ENCODE data around the gene NDUFA7. TPM values are rescaled to one million over a fixed set of nuclear protein-coding genes. Genes with fewer than 3 reads are reported as not detected.

The NDUFA7 gene
- total RNA-seq (2021) (76.4 to 101 TPM (median 91.9 TPM) in 3 replicates), Bru-seq, nascent RNA (percentile 66 among the genes with signal in this experiment)
- long read RNA-seq, experiment 1, transcript NDUFA7-201 (4 exons, 601 nt), result major isoform, 108 of 123 reads
- long read RNA-seq, experiment 1, partial matches to known transcripts, result 11 of 123 reads
- long read RNA-seq, experiment 1, other reads (novel, unspliced or antisense), result 2 of 123 reads
- long read RNA-seq, experiment 2, transcript NDUFA7-201 (4 exons, 601 nt), result major isoform, 156 of 163 reads
- long read RNA-seq, experiment 2, partial matches to known transcripts, result 4 of 163 reads
- long read RNA-seq, experiment 2, other reads (novel, unspliced or antisense), result 0 of 163 reads
- long read RNA-seq, experiment 3, result 0 reads

GRCh38 chr19:8321067-8321985 lies at the start of gene NDUFA7, which contains the start of gene RPS28:
NDUFA7 (minus strand) TSS chr19:8321375; CDS start chr19:8321358, 17 bp downstream.
RPS28 (plus strand) TSS chr19:8321496; CDS start chr19:8321531, 35 bp downstream.
- Mint-ChIP-seq H3K4me1 (peaks cover 36% of the 10 kb centered on the region), H3K27me3 (ENCODE audit: low read depth) (no peaks in the 10 kb centered on the region; the same call in 1 of the 2 replicates), H3K36me3 (peaks cover 20% of the 10 kb centered on the region), H3K4me3 (peak within 1 kb of the TSS; percentile 97), H3K27ac (peak within 1 kb of the TSS; percentile 98), H3K9me3 (no peaks in the 10 kb centered on the region)
- ChIA-PET CTCF (interaction anchor here (0.8 kb wide), 1 partner anchor 14 kb away, joined by 3 read pairs; no protein-coding TSS in a partner anchor), POLR2A (interaction anchor here (0.6 to 1.2 kb wide), 4 partner anchors 9 to 143 kb away, joined by 3 to 4 read pairs (median 3); no protein-coding TSS in a partner anchor)
- DNase-seq (ENCODE audit: low spot score), result peak; percentile 98
- ATAC-seq, result peak; percentile 65
- TF ChIP-seq RELA (CRISPR knock-in tag; IDR thresholded peaks at IDR 0.05; ENCODE audit: borderline replicate concordance) (no peak), NFYB (CRISPR knock-in tag; conservative IDR thresholded peaks at IDR 0.05; ENCODE audit: low read depth) (0 out of 2 replicates have a peak, but pooled peaks have one; percentile 32), ZNF425 (CRISPR knock-in tag; conservative IDR thresholded peaks at IDR 0.05) (no peak), ZNF671 (CRISPR knock-in tag; IDR thresholded peaks at IDR 0.05) (no peak), TP53 (CRISPR knock-in tag; IDR thresholded peaks at IDR 0.05) (no peak), MAX (CRISPR knock-in tag; IDR thresholded peaks at IDR 0.05) (peak; percentile 86), ZBTB43 (CRISPR knock-in tag; IDR thresholded peaks at IDR 0.05) (peak; percentile 75; the same call in 1 of the 2 replicates), ZMAT4 (CRISPR knock-in tag; IDR thresholded peaks at IDR 0.05) (no peak), USF2 (CRISPR knock-in tag; IDR thresholded peaks at IDR 0.05) (peak; percentile 96), HMGA2 (CRISPR knock-in tag; IDR thresholded peaks at IDR 0.05) (no peak), FOXJ3 (CRISPR knock-in tag; IDR thresholded peaks at IDR 0.05; ENCODE audit: borderline replicate concordance) (no peak), ZNF138 (CRISPR knock-in tag; conservative IDR thresholded peaks at IDR 0.05) (no peak), ATF3 (CRISPR knock-in tag; conservative IDR thresholded peaks at IDR 0.05) (no peak), IRF2 (CRISPR knock-in tag; IDR thresholded peaks at IDR 0.05; ENCODE audit: borderline replicate concordance, low read depth) (no peak), PRRX2 (CRISPR knock-in tag; IDR thresholded peaks at IDR 0.05) (no peak), SMAD4 (CRISPR knock-in tag; IDR thresholded peaks at IDR 0.05) (no peak), ATF2 (CRISPR knock-in tag; IDR thresholded peaks at IDR 0.05; ENCODE audit: borderline replicate concordance, low read depth) (no peak), GRHL2 (CRISPR knock-in tag; IDR thresholded peaks at IDR 0.05; ENCODE audit: insufficient replicate concordance, severe bottlenecking) (no peak), ATF1 (CRISPR knock-in tag; IDR thresholded peaks at IDR 0.05) (peak; percentile 66; the same call in 1 of the 2 replicates), SP1 (CRISPR knock-in tag; conservative IDR thresholded peaks at IDR 0.05) (peak; percentile 97), ZNF532 (CRISPR knock-in tag; IDR thresholded peaks at IDR 0.05; ENCODE audit: borderline replicate concordance) (no peak), ESRRA (CRISPR knock-in tag; IDR thresholded peaks at IDR 0.05; ENCODE audit: borderline replicate concordance) (0 out of 2 replicates have a peak, but pooled peaks have one; percentile 40)

Measured in WTC11 (cell line).